GM18505 (cell line): ENCODE results near the gene NR1D2.

ENCODE experiments used
- ATAC-seq: cut with Tn5 transposase; IDR thresholded peaks from one replicate; pipeline ENCODE4 v1.9.1; 2021; ENCODE audit not compliant: unreplicated experiment
- POLR2A ChIP-seq: IDR thresholded peaks from 4 replicates; pipeline ENCODE4 v1.6.1; 2011; ENCODE audit warnings: borderline replicate concordance; ENCODE audit not compliant: insufficient read depth, insufficient read length; ENCODE audit errors: extremely low read depth

The NR1D2 gene

DNA sequence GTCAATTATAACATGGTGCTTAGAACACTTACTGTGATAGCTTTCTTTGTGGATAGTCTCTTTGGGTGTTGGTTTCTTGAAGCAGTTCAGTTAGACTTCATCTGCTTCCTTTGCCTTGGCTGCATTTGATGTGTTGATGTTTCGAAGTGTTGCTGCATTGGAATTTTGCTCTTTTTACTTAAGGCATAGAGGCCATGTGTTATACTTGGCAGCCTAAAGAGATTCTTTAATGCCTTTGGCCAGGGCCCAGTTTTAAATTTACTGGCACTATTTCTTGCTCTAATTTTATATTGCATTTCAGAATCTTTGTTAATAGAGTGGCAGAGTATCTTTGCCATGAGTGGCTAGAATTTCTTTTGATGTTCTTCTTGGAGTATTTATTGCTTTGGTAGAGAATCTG is 21.2 kb downstream of the NR1D2 start:
- no peak for TF ChIP-seq POLR2A
- no peak for ATAC-seq

DNA sequence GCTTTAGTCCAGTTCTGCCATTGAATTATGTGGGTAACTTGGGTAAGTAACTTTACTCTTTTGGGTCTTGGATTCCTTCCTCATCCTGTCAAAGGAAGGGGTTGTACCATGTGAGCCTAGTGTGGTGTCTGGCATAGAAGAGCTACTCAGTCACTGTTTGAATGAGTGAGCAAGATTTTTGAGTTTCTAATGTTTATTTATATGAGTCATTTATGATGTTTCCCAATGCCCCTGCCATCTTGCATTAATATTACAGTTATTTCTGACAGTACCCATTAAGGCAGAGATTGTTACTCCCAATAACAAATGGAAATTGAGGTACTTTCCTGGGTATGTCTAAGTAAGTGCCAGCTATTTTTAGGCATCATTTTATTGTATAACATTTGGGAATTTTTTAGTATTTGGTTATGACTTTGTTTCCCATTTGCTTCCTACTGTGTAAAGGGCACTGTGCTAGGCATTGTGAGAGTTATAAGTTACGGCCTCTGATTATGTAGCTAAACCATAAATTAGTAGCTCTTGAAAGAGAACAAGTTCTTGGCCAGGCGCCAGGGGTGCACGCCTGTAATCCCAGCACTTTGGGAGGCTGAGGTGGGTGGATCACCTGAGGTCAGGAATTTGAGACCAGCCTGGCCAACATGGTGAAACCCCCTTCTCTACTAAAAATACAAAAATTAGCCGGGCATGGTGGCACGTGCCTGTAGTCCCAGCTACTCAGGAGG is 23.5 kb downstream of the NR1D2 start:
- no peak for ATAC-seq
- no peak for TF ChIP-seq POLR2A

DNA sequence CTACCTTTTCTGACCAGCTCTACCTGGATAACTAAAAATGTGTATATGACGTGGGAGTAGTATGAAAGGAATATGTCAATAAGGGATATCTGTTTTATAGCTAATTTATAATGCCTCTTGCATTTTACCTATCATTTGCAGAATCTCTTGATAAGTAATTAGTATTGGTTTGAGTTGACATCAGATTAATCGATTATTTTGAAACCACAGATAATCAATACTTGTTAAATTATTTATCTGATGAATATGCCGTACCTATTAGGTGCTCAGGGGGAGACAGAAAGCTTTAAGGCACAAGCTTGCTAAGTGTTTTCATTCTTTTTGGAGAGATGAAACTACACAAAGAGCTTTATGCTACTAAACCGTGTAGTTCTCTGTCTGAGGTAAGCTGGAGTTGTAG is 24.3 kb downstream of the NR1D2 start:
- ATAC-seq, result no peak

DNA sequence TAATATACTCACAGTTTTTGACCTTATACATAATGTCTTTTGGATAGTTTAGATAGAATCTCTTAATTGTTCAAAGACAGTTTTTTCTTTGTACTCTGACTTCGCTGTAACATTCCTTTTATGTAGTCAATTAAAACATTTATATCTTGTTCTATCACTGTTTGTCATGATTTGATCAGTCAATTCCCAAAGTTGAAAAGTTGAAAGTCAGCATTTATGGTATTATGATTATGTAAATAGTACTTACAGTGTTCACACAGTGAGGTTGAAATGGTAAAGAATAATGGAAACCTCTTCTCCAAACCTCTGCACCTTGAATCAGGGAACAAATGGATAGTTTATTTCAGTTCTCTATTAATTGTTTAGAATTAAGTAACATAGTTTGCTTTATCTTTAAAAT is 26.6 kb downstream of the NR1D2 start:
- no peak for ATAC-seq

More for the DNA sequence above, 24.3 kb downstream of the NR1D2 start:
- no peak for TF ChIP-seq POLR2A

DNA sequence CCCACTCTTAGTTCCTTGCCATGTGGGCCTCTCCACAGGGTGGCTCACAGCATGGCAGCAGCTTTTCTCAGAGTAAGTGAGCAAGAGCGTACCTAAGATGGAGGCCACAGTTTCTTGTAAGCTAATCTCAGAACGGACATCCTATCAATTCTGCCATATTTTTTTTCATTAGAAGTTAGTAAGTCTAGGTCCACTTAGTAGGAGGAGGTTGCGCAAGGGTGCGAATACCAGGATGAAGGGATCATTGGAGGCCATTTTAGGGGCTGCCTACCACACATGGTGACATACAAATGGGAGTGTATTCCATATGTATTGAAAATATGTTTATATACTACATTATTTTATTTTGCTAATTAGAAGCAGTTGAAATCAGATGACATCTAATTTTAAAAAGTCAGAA is 31.5 kb downstream of the NR1D2 start:
- TF ChIP-seq POLR2A, result no peak
- no peak for ATAC-seq

More for the DNA sequence above, 26.6 kb downstream of the NR1D2 start:
- no peak for TF ChIP-seq POLR2A

DNA sequence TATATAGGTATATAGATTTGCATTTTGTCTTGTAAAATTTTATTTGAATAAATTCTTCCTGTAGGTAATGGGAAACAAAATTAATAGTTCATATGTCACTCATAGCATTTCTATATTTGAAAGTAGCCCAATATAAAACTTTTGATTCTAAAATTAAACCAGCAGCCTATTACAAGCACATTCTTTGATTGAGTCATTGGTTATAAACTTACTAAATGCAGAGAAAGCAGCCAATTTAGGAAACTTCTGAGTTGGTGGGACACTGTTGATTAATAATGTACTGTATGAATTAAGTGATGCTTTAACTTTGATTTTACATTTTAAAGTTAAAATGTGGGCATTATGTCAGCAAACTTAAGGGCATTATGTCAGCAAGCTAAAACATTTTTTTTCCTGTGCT is 34.5 kb downstream of the NR1D2 start:
- ATAC-seq, result no peak
- TF ChIP-seq POLR2A, result no peak

DNA sequence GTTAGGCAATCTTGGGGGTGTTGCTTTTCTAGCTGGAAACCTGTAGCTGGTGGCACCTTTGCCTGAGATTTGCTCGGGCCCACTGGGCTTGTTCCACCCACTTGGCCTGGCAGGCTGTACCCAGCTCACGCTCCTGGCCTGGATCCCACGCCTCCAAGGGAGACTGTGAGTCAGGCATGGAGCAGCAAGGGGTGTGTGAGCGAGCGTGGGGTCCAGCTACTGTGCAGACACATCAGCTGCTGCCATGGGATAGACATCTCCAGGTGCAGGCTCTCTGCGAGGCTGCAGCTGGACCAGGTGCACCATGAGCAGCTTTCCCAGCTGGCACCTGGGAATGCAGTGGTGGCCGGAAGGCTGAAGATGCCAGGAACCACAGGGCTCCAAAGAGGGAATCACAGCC is 36.0 kb downstream of the NR1D2 start:
- no peak for ATAC-seq
- no peak for TF ChIP-seq POLR2A

- no peak for TF ChIP-seq POLR2A
- ATAC-seq, result no peak
These were observed 36.9 kb downstream of the NR1D2 start for GRCh38 chr3:23981955-23982354.

GRCh38 chr3:23984934-23985333 is 39.8 kb downstream of the NR1D2 start:
- no peak for TF ChIP-seq POLR2A
- no peak for ATAC-seq

DNA sequence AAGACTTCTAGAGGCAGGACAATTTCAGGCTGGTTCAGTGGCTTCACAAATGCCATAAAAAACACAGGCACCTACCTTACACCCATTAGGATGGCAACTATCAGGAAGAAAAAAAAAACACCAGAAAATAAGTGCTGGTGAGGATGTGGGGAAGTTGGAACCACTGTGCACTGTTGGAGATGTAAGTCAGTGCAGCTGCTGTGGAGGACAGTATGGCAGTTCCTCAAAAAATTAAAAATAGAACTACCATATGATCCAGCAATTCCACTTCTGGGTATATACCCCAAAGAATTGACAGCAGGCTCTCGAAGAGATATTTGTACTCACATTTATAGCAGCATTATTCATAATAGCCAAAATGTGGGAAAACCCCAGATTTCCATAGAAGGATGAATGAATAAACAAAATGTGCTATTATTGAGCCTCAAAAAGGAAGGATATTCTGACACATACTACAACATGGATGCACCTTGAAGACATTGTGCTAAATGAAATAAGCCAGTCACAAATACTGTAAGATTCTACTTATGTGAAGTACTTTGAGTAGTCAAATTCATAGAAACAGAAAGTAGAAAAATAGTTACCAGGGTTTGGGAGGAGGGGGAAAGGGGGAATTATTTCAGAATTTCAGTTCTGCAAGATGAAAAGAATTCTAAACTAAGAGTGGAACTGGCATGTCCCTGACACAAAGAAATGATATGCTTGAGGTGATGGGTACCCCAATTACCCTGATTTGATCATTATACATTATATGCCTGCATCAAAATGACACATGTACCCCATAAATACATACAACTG is 40.9 kb downstream of the NR1D2 start:
- peak; percentile 49 for ATAC-seq
- no peak for TF ChIP-seq POLR2A

GRCh38 chr3:23987356-23987755 is 42.3 kb downstream of the NR1D2 start:
- no peak for TF ChIP-seq POLR2A
- no peak for ATAC-seq

GRCh38 chr3:23991306-23991682 is 46.2 kb downstream of the NR1D2 start:
- no peak for TF ChIP-seq POLR2A
- ATAC-seq, result no peak

DNA sequence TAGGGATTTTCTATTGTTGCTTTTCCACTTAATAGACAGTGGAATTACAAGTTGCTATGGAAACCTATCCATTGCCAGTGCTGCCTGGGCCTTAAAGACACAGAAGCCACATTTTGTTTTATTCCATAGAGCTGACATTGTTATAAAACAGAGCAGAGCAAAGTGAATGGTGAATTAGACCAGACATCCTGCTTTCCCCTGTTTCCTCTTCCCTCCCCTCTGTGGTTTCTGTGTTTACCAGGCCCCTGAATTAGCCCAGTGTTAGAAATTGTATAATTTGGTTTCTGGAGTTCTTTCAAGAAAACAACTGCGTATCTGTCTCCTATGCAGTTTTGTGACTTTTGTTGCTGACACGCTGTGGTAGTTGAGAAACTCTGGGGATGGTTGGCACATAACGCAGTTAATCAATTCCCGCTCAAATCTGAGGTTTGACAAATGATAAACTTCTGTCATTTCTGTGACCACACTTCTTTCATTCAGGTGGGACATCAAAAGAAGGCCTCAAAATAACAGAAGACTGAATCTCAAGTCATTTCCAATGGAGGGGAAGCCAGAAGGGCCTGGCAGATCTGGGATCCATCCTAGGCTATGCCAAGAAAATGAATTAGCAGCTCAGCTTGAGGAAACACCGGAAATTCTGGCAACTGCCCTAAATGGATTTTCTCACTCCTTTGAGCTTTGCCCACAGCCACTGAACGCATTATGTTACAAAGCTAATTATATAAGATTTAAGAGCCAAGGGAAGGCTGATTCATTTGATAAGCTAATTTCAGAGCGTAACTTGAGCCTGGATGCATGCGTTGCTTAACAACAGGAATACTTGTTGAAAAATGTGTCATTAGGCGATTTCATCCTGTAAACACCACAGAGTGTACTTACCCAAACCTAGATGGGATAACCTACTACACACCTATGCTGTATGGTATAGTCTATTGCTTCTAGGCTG is 46.9 kb downstream of the NR1D2 start:
- TF ChIP-seq POLR2A, result no peak
- no peak for ATAC-seq
